ENCODE data around the gene ITSN1. TPM values are rescaled to one million over a fixed set of nuclear protein-coding genes. Genes with fewer than 3 reads are reported as not detected.

ITSN1 gene
- total and polyA plus RNA-seq, 2 experiments from 2014 or later: 77.9 to 95.7 TPM

DNA sequence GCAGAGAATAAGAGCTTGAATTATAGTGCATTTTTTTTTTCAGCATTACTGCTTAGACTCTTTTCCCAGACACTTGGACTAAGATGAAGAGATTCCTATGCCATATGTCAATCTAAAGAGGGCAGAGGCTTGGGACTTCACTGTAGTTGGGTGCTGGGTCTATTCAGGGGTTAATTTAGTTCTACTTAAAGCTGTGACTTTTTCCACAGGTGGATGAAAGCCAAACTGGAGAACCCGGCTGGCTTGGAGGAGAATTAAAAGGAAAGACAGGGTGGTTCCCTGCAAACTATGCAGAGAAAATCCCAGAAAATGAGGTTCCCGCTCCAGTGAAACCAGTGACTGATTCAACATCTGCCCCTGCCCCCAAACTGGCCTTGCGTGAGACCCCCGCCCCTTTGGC lies 168.5 kb downstream of the ITSN1 start:
- no peaks in the 10 kb centered on the region for H3K27me3 ChIP-seq (ENCODE audit: insufficient read depth)
- no peak overlapping the region for H3K4me3 ChIP-seq
- H3K4me2 ChIP-seq: no peak overlapping the region
- no peak overlapping the region for H3K27ac ChIP-seq (ENCODE audit: low read depth)
- Mint-ChIP-seq H3K36me3 (ENCODE audit: low read depth) (peaks cover 22% of the 10 kb centered on the region), H3K4me1 (peaks cover 15% of the 10 kb centered on the region), H3K4me3 (no peak overlapping the region), H3K27ac (0 out of 2 replicates have a peak overlapping the region, but pooled peaks have one; percentile 56), H3K27me3 (ENCODE audit: insufficient read depth, low read depth, poor library complexity) (peaks cover 1% of the 10 kb centered on the region), H3K9me3 (no peaks in the 10 kb centered on the region)
- no peak overlapping the region for H2AFZ ChIP-seq
- no peak for DNase-seq (ENCODE audit: low spot score)
- TF ChIP-seq STAT1 (IDR thresholded peaks at IDR 0.05; ENCODE audit: unreplicated experiment): no peak
- TF ChIP-seq, protein P1, sequence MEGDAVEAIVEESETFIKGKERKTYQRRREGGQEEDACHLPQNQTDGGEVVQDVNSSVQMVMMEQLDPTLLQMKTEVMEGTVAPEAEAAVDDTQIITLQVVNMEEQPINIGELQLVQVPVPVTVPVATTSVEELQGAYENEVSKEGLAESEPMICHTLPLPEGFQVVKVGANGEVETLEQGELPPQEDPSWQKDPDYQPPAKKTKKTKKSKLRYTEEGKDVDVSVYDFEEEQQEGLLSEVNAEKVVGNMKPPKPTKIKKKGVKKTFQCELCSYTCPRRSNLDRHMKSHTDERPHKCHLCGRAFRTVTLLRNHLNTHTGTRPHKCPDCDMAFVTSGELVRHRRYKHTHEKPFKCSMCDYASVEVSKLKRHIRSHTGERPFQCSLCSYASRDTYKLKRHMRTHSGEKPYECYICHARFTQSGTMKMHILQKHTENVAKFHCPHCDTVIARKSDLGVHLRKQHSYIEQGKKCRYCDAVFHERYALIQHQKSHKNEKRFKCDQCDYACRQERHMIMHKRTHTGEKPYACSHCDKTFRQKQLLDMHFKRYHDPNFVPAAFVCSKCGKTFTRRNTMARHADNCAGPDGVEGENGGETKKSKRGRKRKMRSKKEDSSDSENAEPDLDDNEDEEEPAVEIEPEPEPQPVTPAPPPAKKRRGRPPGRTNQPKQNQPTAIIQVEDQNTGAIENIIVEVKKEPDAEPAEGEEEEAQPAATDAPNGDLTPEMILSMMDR (conservative IDR thresholded peaks at IDR 0.05; ENCODE audit: low read depth in 2 of 2): no peak
- TF ChIP-seq NANOG (IDR thresholded peaks at IDR 0.05; ENCODE audit: borderline replicate concordance): no peak
- no peak for TF ChIP-seq JUNB (IDR thresholded peaks at IDR 0.05; ENCODE audit: unreplicated experiment)
- TF ChIP-seq ZNF331 (CRISPR knock-in tag; IDR thresholded peaks at IDR 0.05; ENCODE audit: low read depth): no peak
- TF ChIP-seq, protein P2, sequence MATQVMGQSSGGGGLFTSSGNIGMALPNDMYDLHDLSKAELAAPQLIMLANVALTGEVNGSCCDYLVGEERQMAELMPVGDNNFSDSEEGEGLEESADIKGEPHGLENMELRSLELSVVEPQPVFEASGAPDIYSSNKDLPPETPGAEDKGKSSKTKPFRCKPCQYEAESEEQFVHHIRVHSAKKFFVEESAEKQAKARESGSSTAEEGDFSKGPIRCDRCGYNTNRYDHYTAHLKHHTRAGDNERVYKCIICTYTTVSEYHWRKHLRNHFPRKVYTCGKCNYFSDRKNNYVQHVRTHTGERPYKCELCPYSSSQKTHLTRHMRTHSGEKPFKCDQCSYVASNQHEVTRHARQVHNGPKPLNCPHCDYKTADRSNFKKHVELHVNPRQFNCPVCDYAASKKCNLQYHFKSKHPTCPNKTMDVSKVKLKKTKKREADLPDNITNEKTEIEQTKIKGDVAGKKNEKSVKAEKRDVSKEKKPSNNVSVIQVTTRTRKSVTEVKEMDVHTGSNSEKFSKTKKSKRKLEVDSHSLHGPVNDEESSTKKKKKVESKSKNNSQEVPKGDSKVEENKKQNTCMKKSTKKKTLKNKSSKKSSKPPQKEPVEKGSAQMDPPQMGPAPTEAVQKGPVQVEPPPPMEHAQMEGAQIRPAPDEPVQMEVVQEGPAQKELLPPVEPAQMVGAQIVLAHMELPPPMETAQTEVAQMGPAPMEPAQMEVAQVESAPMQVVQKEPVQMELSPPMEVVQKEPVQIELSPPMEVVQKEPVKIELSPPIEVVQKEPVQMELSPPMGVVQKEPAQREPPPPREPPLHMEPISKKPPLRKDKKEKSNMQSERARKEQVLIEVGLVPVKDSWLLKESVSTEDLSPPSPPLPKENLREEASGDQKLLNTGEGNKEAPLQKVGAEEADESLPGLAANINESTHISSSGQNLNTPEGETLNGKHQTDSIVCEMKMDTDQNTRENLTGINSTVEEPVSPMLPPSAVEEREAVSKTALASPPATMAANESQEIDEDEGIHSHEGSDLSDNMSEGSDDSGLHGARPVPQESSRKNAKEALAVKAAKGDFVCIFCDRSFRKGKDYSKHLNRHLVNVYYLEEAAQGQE (IDR thresholded peaks at IDR 0.05; ENCODE audit: unreplicated experiment): no peak
- no peak for TF ChIP-seq ZNF114 (CRISPR knock-in tag; IDR thresholded peaks at IDR 0.05)
- TF ChIP-seq ZNF462 (CRISPR knock-in tag; IDR thresholded peaks at IDR 0.05): no peak
- TF ChIP-seq, protein P3, sequence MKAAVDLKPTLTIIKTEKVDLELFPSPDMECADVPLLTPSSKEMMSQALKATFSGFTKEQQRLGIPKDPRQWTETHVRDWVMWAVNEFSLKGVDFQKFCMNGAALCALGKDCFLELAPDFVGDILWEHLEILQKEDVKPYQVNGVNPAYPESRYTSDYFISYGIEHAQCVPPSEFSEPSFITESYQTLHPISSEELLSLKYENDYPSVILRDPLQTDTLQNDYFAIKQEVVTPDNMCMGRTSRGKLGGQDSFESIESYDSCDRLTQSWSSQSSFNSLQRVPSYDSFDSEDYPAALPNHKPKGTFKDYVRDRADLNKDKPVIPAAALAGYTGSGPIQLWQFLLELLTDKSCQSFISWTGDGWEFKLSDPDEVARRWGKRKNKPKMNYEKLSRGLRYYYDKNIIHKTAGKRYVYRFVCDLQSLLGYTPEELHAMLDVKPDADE (IDR thresholded peaks at IDR 0.05): no peak
- TF ChIP-seq CREB1 (CRISPR knock-in tag; IDR thresholded peaks at IDR 0.05; ENCODE audit: low read depth): no peak
- no peak for TF ChIP-seq EZH2 (IDR thresholded peaks at IDR 0.05; ENCODE audit: low read depth, unreplicated experiment)
- no peak for TF ChIP-seq POLR2AphosphoS5 (IDR thresholded peaks at IDR 0.05; ENCODE audit: low read depth)
- no peak for TF ChIP-seq EZH2phosphoT487 (IDR thresholded peaks at IDR 0.05; ENCODE audit: unreplicated experiment)
- H3K79me2 ChIP-seq (replicated peaks; ENCODE audit: insufficient read depth): no peaks in the 10 kb centered on the region
- H3K4me1 ChIP-seq (ENCODE audit: insufficient read depth): no peaks in the 10 kb centered on the region
- no peaks in the 10 kb centered on the region for H3K9me2 ChIP-seq (ENCODE audit: insufficient read depth)
- H3F3A ChIP-seq (replicated peaks; ENCODE audit: low read depth): 0 out of 2 replicates have a peak, but pooled peaks cover 3% of the 10 kb centered on the region
- 0 out of 2 replicates have a peak, but pooled peaks cover 5% of the 10 kb centered on the region for H3K36me3 ChIP-seq (ENCODE audit: insufficient read depth)
- no peaks in the 10 kb centered on the region for H4K20me1 ChIP-seq (replicated peaks; ENCODE audit: insufficient read depth)
- no peak for ATAC-seq
